HG02798 (cell line): ENCODE data around the gene NSMCE1.
A peak's percentile ranks its signal among the peaks of the same experiment; 100 is the strongest.
"Not testable (repeated sequence)": the region's sequence is repeated elsewhere in the genome, so short reads cannot be mapped to it uniquely, and the experiment has no call there.

Experiments used
- ATAC-seq: cut with Tn5 transposase; IDR thresholded peaks from one replicate; pipeline ENCODE4 v1.9.1; 2021; ENCODE audit warnings: mild to moderate bottlenecking; ENCODE audit not compliant: unreplicated experiment, poor library complexity

NSMCE1 gene

GRCh38 chr16:27303256-27304100, 34.9 kb upstream of the NSMCE1 start:
- ATAC-seq: no peak

GRCh38 chr16:27302126-27302525, 33.6 kb upstream of the NSMCE1 start:
- no peak for ATAC-seq

GRCh38 chr16:27301236-27301861, 32.8 kb upstream of the NSMCE1 start:
- ATAC-seq: peak; percentile 58

- ATAC-seq: no peak
Measured at GRCh38 chr16:27298132-27298531, 29.6 kb upstream of the NSMCE1 start.

GRCh38 chr16:27293343-27293742, 24.8 kb upstream of the NSMCE1 start:
- ATAC-seq: no peak

GRCh38 chr16:27291722-27292240, 23.2 kb upstream of the NSMCE1 start:
- ATAC-seq: no peak

GRCh38 chr16:27291106-27291505, 22.5 kb upstream of the NSMCE1 start:
- ATAC-seq: no peak

- no peak for ATAC-seq
Measured at GRCh38 chr16:27290562-27290961, 22.0 kb upstream of the NSMCE1 start.

- no peak for ATAC-seq
Measured at GRCh38 chr16:27289669-27290068, 21.1 kb upstream of the NSMCE1 start.

- not testable (repeated sequence) for ATAC-seq
Measured at GRCh38 chr16:27288313-27288712, 19.7 kb upstream of the NSMCE1 start.

GRCh38 chr16:27287887-27288286, 19.3 kb upstream of the NSMCE1 start:
- ATAC-seq: no peak

- ATAC-seq: no peak
Measured at GRCh38 chr16:27287051-27287811, 18.7 kb upstream of the NSMCE1 start.

GRCh38 chr16:27286451-27286850, 17.9 kb upstream of the NSMCE1 start:
- ATAC-seq: no peak

- ATAC-seq: no peak
Measured at GRCh38 chr16:27285676-27286196, 17.2 kb upstream of the NSMCE1 start.

- no peak for ATAC-seq
Measured at GRCh38 chr16:27284865-27285675, 16.5 kb upstream of the NSMCE1 start.

- no peak for ATAC-seq
Measured at GRCh38 chr16:27281243-27281642, 12.7 kb upstream of the NSMCE1 start.

- no peak for ATAC-seq
Measured at GRCh38 chr16:27275394-27275793, 6.8 kb upstream of the NSMCE1 start.

GRCh38 chr16:27274424-27274874, 5.9 kb upstream of the NSMCE1 start:
- ATAC-seq: not testable (repeated sequence)

GRCh38 chr16:27273670-27274423, 5.3 kb upstream of the NSMCE1 start:
- ATAC-seq: no peak
